ENCODE data around the gene SNX6.
"Not testable (repeated sequence)": the region's sequence is repeated elsewhere in the genome, so short reads cannot be mapped to it uniquely, and the experiment has no call there.

Gene SNX6

GRCh38 chr14:34569750-34570149 is 60.2 kb downstream of the SNX6 start:
- no peak for DNase-seq (ENCODE audit: low read depth in 1 of 2, low spot score in 1 of 2)

DNA sequence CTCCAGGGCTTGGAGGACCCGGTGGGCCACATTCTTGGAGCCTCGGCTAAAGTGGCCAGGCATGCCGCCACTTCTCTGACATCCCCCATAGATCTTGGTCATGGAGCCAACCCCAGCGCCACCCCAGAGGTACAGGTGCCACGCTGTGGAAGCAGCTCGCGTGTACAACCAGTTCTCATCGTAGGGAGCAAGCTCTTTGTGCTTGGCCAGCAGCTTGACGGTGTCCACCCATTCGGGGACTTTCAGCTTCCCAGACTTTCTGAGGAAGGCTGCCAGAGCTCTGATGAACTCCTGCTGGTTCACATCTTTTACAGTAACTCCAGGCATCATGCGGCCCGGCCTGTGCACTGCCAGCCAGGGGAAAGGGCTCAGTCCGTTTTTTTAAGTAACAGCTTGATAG is 61.1 kb downstream of the SNX6 start:
- no peak for DNase-seq (ENCODE audit: low read depth in 1 of 2, low spot score in 1 of 2)

DNA sequence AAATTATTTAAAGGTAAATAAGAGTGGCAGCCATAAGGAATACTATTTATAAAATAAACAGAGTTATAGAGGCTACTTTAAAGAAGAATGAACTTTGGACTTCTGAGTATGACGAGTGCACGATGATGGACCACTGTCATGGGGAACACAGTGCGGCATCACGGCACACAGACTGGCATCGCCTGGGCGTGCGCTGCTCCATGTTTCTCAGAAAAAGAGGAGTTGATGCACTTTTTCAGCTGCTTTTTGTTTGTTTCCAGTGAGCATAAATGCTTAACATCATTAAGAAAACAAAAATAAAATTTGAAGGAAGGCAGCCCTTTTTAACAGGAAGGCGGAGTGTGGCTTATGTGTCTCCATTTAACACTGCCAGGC is 67.2 kb downstream of the SNX6 start:
- no peak for DNase-seq (ENCODE audit: low read depth in 1 of 2, low spot score in 1 of 2)

DNA sequence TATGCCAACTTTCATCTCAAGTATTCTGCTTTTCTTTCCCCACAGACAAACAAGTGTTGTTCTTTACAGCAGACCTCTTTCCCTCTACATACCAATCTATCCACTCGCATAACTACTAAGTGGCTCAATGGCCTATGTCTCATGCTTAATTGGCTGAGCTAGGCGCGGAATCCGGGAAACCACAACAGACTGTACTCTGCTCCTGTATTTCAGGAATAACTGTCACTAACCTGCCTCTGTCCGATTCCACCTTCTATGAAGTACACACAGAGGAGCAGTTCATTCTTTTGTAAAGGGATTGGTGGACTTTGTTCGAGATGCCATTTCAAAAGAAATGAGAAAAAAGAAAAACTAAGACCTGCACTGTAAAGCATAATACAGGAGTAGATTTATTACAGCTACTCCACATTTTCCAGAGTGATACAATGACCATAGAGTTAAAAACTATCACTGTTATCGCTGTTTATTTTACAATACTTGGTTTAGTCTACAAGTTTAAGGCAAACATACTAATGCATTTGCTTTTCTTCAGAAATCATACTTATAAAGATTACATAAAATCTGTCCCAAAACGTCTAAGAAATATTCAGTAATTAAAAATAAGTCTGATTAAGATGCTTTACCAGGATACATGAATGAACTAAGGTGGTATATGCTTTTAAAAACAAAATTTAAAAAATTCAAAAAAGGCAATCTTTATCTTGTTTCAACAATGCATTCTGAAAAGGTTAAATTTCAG is 67.7 kb downstream of the SNX6 start:
- DNase-seq (ENCODE audit: low read depth in 1 of 2, low spot score in 1 of 2), result not testable (repeated sequence)

GRCh38 chr14:34556498-34556829 is 73.5 kb downstream of the SNX6 start:
- not testable (repeated sequence) for DNase-seq (ENCODE audit: low read depth in 1 of 2, low spot score in 1 of 2)

GRCh38 chr14:34555583-34556497 is 74.1 kb downstream of the SNX6 start:
- not testable (repeated sequence) for DNase-seq (ENCODE audit: low read depth in 1 of 2, low spot score in 1 of 2)

- no peak for DNase-seq (ENCODE audit: low read depth in 1 of 2, low spot score in 1 of 2)
Measured at GRCh38 chr14:34554540-34555250, 75.3 kb downstream of the SNX6 start.

- not testable (repeated sequence) for DNase-seq (ENCODE audit: low read depth in 1 of 2, low spot score in 1 of 2)
Measured at GRCh38 chr14:34549276-34549966, 80.5 kb downstream of the SNX6 start.

GRCh38 chr14:34548472-34548981 is 81.4 kb downstream of the SNX6 start:
- no peak for DNase-seq (ENCODE audit: low read depth in 1 of 2, low spot score in 1 of 2)

DNA sequence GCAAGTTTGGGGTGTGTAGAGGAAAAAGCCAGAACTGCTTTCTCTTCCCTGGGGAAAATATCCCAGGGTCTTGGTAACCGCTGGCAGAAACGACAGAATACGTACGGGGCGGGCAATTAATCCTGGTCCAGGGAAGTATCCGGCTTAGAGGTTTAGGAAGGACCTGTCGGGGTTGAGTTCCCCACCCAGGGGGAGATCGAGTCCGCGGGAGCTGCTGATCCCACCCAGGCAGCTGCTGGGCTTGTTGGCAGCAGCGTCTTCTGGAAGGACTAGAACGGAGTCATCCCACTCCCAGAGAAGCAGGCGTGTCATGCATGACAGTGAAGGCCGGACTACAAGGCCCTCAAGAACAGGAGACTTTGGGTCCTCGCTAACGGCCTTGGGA is 82.8 kb downstream of the SNX6 start:
- DNase-seq (ENCODE audit: low read depth in 1 of 2, low spot score in 1 of 2), result not testable (repeated sequence)

DNA sequence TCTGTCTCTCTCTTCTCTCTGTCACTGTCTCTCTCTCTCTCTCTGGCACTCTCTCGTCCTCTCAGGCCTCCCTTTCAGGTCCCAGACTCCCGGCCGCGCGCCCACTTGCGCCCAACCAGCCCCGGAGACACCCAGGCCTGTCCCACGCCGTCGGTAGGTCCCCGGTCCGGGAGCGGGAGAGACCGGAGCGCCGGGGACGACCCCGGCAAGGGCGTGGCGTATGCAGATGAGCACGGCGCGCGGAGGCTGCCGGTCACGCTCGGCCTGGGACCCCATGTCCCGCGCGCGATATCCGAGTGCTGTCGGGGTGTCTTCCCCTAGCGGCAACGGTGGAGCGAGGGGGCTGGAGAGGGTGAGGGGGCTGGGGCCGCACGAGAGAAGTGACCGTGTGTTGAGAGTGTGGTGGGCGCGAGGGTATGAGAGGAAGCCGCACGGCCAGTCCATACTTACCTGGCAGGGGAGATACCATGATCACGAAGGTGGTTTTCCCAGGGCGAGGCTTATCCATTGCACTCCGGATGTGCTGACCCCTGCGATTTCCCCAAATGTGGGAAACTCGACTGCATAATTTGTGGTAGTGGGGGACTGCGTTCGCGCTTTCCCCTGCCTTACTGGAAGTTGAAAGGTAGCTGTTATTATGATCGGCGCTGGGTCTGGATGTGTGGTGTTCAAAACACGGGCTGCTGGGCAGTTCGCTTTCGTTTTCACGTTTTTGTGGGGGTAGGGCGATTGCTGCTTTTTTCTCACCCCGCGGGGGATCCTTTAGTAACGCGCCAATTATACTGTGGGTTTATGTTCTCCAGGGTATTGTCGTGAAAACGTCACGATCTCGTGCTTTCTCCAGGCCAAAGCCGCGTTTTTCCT is 83.4 kb downstream of the SNX6 start:
- not testable (repeated sequence) for DNase-seq (ENCODE audit: low read depth in 1 of 2, low spot score in 1 of 2)

DNA sequence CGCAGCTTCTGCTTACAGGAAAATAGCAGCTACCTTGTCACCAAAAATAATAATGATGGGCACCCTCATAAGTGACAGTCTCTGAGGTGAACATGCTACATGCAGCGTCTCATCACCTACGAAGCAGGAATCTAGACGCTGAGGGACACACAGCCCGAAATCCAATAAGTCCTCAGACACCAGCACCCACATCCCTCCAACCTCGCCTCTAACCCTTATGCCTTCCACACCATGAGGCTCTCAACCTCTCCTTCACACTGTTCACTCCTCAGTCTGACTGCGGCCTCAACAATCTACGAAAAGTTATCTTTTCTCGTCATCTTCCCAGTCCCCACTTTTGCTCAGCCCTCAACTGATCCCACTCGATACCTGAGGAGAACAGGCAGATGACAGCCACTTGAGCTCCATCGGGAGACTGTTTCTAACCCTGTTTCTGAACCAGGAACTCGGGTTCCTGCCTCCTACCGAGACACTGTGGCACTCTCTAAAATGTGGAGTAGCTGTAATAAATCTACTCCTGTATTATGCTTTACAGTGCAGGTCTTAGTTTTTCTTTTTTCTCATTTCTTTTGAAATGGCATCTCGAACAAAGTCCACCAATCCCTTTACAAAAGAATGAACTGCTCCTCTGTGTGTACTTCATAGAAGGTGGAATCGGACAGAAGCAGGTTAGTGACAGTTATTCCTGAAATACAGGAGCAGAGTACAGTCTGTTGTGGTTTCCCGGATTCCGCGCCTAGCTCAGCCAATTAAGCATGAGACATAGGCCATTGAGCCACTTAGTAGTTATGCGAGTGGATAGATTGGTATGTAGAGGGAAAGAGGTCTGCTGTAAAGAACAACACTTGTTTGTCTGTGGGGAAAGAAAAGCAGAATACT is 89.5 kb downstream of the SNX6 start:
- not testable (repeated sequence) for DNase-seq (ENCODE audit: low read depth in 1 of 2, low spot score in 1 of 2)

- peak; percentile 86 to 88 for DNase-seq (ENCODE audit: low read depth in 1 of 2, low spot score in 1 of 2)
Measured at GRCh38 chr14:34539407-34540180, 90.4 kb downstream of the SNX6 start, which contains the start of gene EAPP. TSS of gene EAPP (minus strand) at chr14:34539701. CDS start at chr14:34539628, 73 bp downstream.

- no peak for DNase-seq (ENCODE audit: low read depth in 1 of 2, low spot score in 1 of 2)
Measured at GRCh38 chr14:34538871-34539406, 91.0 kb downstream of the SNX6 start.

- not testable (repeated sequence) for DNase-seq (ENCODE audit: low read depth in 1 of 2, low spot score in 1 of 2)
Measured at GRCh38 chr14:34538096-34538495, 91.9 kb downstream of the SNX6 start.

DNA sequence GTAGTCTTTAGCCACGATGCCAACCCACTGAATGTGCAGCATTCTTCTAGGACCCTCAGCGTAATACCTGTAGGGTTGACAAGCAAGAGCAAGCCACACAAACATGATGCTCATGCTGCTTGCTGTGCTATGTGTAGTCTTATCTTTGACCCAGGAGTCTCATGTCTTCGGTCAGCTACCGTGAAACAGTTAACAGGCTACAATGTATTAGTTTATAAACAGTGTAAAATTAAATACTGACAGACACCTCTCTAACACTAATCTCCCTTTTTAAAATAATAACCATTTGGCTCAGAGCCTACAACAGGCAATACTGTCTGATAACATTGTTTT is 92.3 kb downstream of the SNX6 start:
- DNase-seq (ENCODE audit: low read depth in 1 of 2, low spot score in 1 of 2), result no peak

DNA sequence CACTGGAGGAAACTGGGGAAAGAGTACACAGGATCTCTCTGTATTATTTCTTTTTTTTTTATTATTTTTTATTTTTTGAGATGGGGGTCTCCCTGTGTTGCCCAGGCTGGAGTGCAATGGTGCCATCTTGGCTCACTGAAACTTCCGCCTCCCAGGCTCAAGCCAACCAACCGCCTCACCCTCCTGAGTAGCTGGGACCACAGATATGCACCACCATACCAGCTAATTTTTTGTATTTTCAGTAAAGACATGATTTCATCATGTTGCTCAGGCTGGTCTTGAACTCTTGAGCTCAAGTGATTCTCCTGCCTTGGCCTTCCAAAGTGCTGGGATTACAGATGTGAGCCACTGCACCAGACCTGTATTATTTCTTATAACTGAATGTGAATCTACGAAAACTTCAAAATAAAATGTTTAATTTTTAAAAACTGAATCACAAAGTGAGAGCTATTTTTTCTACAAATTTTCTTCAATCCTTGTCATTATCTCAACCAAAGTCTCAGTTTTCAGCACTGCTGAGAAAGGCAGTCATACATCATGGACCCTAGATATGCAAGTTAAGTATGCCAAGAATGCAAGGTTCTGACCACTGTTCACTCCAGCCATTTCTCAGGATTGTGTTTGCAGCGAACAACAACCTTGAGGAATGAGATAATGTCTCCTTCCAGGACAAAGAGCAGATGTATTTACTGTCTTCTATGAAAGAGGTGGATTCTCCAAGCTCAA is 92.8 kb downstream of the SNX6 start:
- no peak for DNase-seq (ENCODE audit: low read depth in 1 of 2, low spot score in 1 of 2)

Data from stimulated activated CD4-positive, alpha-beta T cell treated with anti-CD3 and anti-CD28 coated beads, Interleukin-15, amount 100 ng/mL, for 1 hour (primary cell).